ENCODE results near the gene SF3B2.
A peak's percentile ranks its signal among the peaks of the same experiment; 100 is the strongest.

The SF3B2 gene

DNA sequence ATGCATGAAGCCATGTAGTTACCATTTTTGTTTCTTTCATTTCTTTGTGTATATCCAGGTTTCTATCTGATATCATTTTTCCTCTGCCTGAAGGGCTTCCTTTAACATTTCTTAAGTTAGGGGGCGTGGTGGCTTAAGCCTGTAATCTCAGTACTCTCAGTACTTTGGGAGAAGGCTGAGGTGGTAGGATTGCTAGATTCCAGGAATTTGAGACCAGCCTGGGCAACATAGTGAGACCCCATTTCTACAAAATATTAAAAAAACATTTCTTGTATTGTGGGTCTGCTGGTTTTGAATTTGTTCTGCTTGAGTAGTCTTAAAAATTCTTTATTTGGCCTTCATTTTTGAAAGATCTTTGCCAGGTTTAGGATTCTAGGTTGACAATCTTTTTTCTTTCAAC is 12.4 kb downstream of the SF3B2 start:
- Histone ChIP-seq H3K4me2 (ENCODE audit: insufficient read depth, low read length) (no peak overlapping the region), H3K79me2 (ENCODE audit: insufficient read depth, low read length) (peaks cover 33% of the 10 kb centered on the region; the same call in 1 of the 2 replicates), H3K4me1 (ENCODE audit: insufficient read depth, low read length) (peaks cover 3% of the 10 kb centered on the region)

DNA sequence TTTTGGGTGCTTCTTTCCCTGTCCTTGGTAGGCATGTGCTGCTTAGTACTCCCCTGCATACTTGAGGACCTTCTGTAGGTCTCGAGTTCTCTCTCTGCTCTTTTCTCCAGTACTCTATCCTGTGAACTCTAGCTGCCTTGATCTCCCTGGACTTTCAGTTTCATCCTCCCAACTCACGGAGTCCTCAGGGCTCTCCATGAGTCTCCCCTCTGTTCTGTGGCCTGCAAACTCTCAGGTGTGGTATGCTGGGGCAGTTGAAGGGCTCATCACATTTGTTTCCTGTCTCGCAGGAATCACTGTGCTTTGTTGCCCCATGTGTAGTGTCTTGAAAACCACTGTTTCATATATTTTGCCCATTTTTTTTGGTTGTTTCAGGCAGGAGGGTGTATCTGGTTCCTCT is 14.6 kb downstream of the SF3B2 start:
- H3K4me2 ChIP-seq (ENCODE audit: insufficient read depth, low read length): no peak overlapping the region
- peaks cover 17% of the 10 kb centered on the region for H3K4me1 ChIP-seq (ENCODE audit: insufficient read depth, low read length)
- DNase-seq (no peak), ATAC-seq (ENCODE audit: insufficient read depth, low read depth) (no peak)
- H4K20me1 ChIP-seq (ENCODE audit: insufficient read depth, low read length): peaks cover 21% of the 10 kb centered on the region; the same call in 1 of the 2 replicates
- no peaks in the 10 kb centered on the region for H3K27me3 ChIP-seq (ENCODE audit: insufficient read depth, low read length, poor library complexity)
- no peak overlapping the region for H3K9ac ChIP-seq (ENCODE audit: low read depth, low read length)
- peaks cover 39% of the 10 kb centered on the region for H3K79me2 ChIP-seq (ENCODE audit: insufficient read depth, low read length)
- H3K36me3 ChIP-seq (ENCODE audit: insufficient read depth, low read length): peaks cover 78% of the 10 kb centered on the region
- 0 out of 2 replicates have a peak overlapping the region, but pooled peaks have one; percentile 3 for H3K27ac ChIP-seq (ENCODE audit: low read length)
- no peak for TF ChIP-seq EZH2 (IDR thresholded peaks at IDR 0.05; ENCODE audit: borderline replicate concordance, low read depth, low read length, severe bottlenecking)
- TF ChIP-seq, protein P1, sequence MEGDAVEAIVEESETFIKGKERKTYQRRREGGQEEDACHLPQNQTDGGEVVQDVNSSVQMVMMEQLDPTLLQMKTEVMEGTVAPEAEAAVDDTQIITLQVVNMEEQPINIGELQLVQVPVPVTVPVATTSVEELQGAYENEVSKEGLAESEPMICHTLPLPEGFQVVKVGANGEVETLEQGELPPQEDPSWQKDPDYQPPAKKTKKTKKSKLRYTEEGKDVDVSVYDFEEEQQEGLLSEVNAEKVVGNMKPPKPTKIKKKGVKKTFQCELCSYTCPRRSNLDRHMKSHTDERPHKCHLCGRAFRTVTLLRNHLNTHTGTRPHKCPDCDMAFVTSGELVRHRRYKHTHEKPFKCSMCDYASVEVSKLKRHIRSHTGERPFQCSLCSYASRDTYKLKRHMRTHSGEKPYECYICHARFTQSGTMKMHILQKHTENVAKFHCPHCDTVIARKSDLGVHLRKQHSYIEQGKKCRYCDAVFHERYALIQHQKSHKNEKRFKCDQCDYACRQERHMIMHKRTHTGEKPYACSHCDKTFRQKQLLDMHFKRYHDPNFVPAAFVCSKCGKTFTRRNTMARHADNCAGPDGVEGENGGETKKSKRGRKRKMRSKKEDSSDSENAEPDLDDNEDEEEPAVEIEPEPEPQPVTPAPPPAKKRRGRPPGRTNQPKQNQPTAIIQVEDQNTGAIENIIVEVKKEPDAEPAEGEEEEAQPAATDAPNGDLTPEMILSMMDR (IDR thresholded peaks at IDR 0.05; ENCODE audit: borderline replicate concordance, extremely low read depth, low read length, poor library complexity, severe bottlenecking): no peak
- H3K4me3 ChIP-seq (ENCODE audit: low read depth in 1 of 2, low read length in 2 of 2): no peak overlapping the region
- no peak overlapping the region for H2AFZ ChIP-seq (ENCODE audit: low read depth, low read length)
- no peaks in the 10 kb centered on the region for H3K9me3 ChIP-seq (ENCODE audit: insufficient read depth, low read length, severe bottlenecking)

More for the DNA sequence above, 12.4 kb downstream of the SF3B2 start:
- TF ChIP-seq EZH2 (IDR thresholded peaks at IDR 0.05; ENCODE audit: borderline replicate concordance, low read depth, low read length, severe bottlenecking): no peak
- TF ChIP-seq, protein P1 (IDR thresholded peaks at IDR 0.05; ENCODE audit: borderline replicate concordance, extremely low read depth, low read length, poor library complexity, severe bottlenecking): no peak
- H2AFZ ChIP-seq (ENCODE audit: low read depth, low read length): no peak overlapping the region
- no peak for ATAC-seq (ENCODE audit: insufficient read depth, low read depth)
- H3K36me3 ChIP-seq (ENCODE audit: insufficient read depth, low read length): peaks cover 99% of the 10 kb centered on the region
- H3K9ac ChIP-seq (ENCODE audit: low read depth, low read length): no peak overlapping the region
- H3K27me3 ChIP-seq (ENCODE audit: insufficient read depth, low read length, poor library complexity): no peaks in the 10 kb centered on the region
- no peaks in the 10 kb centered on the region for H3K9me3 ChIP-seq (ENCODE audit: insufficient read depth, low read length, severe bottlenecking)
- H4K20me1 ChIP-seq (ENCODE audit: insufficient read depth, low read length): peaks cover 27% of the 10 kb centered on the region; the same call in 1 of the 2 replicates
- no peak for DNase-seq
- H3K27ac ChIP-seq (ENCODE audit: low read length): no peak overlapping the region
- H3K4me3 ChIP-seq (ENCODE audit: low read depth in 1 of 2, low read length in 2 of 2): no peak overlapping the region

DNA sequence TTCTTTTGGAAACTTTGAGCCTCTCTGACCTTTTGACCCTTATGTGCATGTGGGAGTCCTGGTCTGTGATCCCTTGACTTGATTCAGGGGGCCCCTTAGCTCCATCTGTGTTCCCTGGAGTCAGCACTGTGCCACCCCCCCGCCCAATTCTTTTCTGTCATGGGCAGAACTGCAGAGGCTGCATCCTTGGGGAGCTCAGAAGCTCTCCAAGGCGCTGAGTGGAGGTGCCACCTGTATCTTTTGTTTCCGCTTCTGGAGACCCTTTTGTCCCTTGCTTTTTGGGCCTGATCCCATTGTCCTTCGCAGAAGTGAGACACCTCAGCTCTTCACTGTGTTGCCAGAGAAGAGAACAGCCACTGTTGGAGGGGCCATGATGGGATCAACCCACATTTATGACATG is 15.5 kb downstream of the SF3B2 start:
- DNase-seq (no peak), ATAC-seq (ENCODE audit: insufficient read depth, low read depth) (no peak)
- H3K9ac ChIP-seq (ENCODE audit: low read depth, low read length): no peak overlapping the region
- no peaks in the 10 kb centered on the region for H3K9me3 ChIP-seq (ENCODE audit: insufficient read depth, low read length, severe bottlenecking)
- H3K4me2 ChIP-seq (ENCODE audit: insufficient read depth, low read length): no peak overlapping the region
- H3K27me3 ChIP-seq (ENCODE audit: insufficient read depth, low read length, poor library complexity): no peaks in the 10 kb centered on the region
- TF ChIP-seq, protein P1 (IDR thresholded peaks at IDR 0.05; ENCODE audit: borderline replicate concordance, extremely low read depth, low read length, poor library complexity, severe bottlenecking): no peak
- TF ChIP-seq EZH2 (IDR thresholded peaks at IDR 0.05; ENCODE audit: borderline replicate concordance, low read depth, low read length, severe bottlenecking): no peak
- peaks cover 21% of the 10 kb centered on the region; the same call in 1 of the 2 replicates for H4K20me1 ChIP-seq (ENCODE audit: insufficient read depth, low read length)
- H3K36me3 ChIP-seq (ENCODE audit: insufficient read depth, low read length): peaks cover 72% of the 10 kb centered on the region
- H3K27ac ChIP-seq (ENCODE audit: low read length): no peak overlapping the region
- H3K79me2 ChIP-seq (ENCODE audit: insufficient read depth, low read length): peaks cover 44% of the 10 kb centered on the region
- H2AFZ ChIP-seq (ENCODE audit: low read depth, low read length): no peak overlapping the region
- H3K4me1 ChIP-seq (ENCODE audit: insufficient read depth, low read length): peaks cover 25% of the 10 kb centered on the region
- no peak overlapping the region for H3K4me3 ChIP-seq (ENCODE audit: low read depth in 1 of 2, low read length in 2 of 2)

Data from DND-41 (cell line).